ENCODE results near the gene ZGPAT. TPM values are rescaled to one million over a fixed set of nuclear protein-coding genes. Genes with fewer than 3 reads are reported as not detected.

The ZGPAT gene
- total RNA-seq, 1 experiment from 2014 or later: 27.6 TPM

GRCh38 chr20:63751471-63752271 lies 43.8 kb downstream of the ZGPAT start:
- no CpG with 5 or more reads among the region's 45 CpGs for WGBS (ENCODE audit: extremely low coverage, insufficient read length, low lambda C conversion rate)

More at GRCh38 chr20:63751471-63752271, 43.8 kb downstream of the ZGPAT start:
- no peak overlapping the region for H3K4me3 Mint-ChIP-seq
- Histone ChIP-seq H3K4me1 (ENCODE audit: insufficient read depth, low read length) (no peaks in the 10 kb centered on the region; the same call in 1 of the 2 replicates), H2AFZ (ENCODE audit: low read length) (no peak overlapping the region), H3K79me1 (ENCODE audit: insufficient read depth, low read depth, low read length, poor library complexity, severe bottlenecking) (no peaks in the 10 kb centered on the region), H4K8ac (replicated peaks; ENCODE audit: insufficient read length, low read depth, low read length) (no peak overlapping the region), H3K14ac (ENCODE audit: insufficient read depth, low read length) (no peak overlapping the region), H3K56ac (ENCODE audit: insufficient read length, low read depth, low read length) (no peak overlapping the region), H4K91ac (ENCODE audit: insufficient read length, low read depth, low read length) (no peak overlapping the region), H2BK12ac (ENCODE audit: insufficient read length, low read depth, low read length) (no peak overlapping the region), H2BK15ac (ENCODE audit: low read depth, low read length) (no peak overlapping the region), H3K23me2 (ENCODE audit: insufficient read length, low read depth, low read length, poor library complexity, severe bottlenecking) (no peaks in the 10 kb centered on the region), H2BK20ac (ENCODE audit: low read depth, low read length, poor library complexity, severe bottlenecking) (no peak overlapping the region), H4K20me1 (ENCODE audit: control insufficient read depth, insufficient read depth, insufficient read length) (no peaks in the 10 kb centered on the region), H2AK5ac (ENCODE audit: insufficient read length, low read length) (no peak overlapping the region), H3K4me2 (ENCODE audit: insufficient read depth, insufficient read length, low read length) (no peak overlapping the region), H3K9ac (ENCODE audit: extremely low read depth, insufficient read length, low read length) (no peak overlapping the region), H3K79me2 (ENCODE audit: insufficient read depth, low read length) (no peaks in the 10 kb centered on the region), H3K18ac (ENCODE audit: insufficient read length, low read depth, low read length) (no peak overlapping the region), H2BK5ac (ENCODE audit: insufficient read length, low read length) (no peak overlapping the region), H3T11ph (ENCODE audit: low read length) (no peak overlapping the region), H3K9me3 (ENCODE audit: control insufficient read depth, low read depth, low read length) (no peaks in the 10 kb centered on the region), H3K27ac (ENCODE audit: insufficient read length, low read depth, low read length) (no peak overlapping the region), H4K5ac (ENCODE audit: insufficient read length, low read depth, low read length) (no peak overlapping the region), H2BK120ac (ENCODE audit: low read depth, low read length, poor library complexity, severe bottlenecking) (no peak overlapping the region), H3K23ac (ENCODE audit: insufficient read length, low read depth, low read length) (no peak overlapping the region), H3K27me3 (ENCODE audit: insufficient read depth, low read length) (no peaks in the 10 kb centered on the region), H3K4ac (ENCODE audit: low read depth, low read length) (no peak overlapping the region)
- peak; percentile 74 for DNase-seq
- peaks cover 14 to 22% of the 10 kb centered on the region in 2 experiments for H3K4me1 Mint-ChIP-seq
- TF ChIP-seq CTCF (conservative IDR thresholded peaks at IDR 0.05): no peak
- H3K36me3 Mint-ChIP-seq (ENCODE audit: insufficient read depth in 1 of 3, low read depth in 3 of 3): peaks cover 0 to 2% (median 0%) of the 10 kb centered on the region in 3 experiments; a peak in 1 of 7 replicates
- H3K27ac Mint-ChIP-seq: peak overlapping the region; percentile 23 to 84 (median 59); a peak in 4 of 7 replicates
- no peaks in the 10 kb centered on the region for H3K9me3 Mint-ChIP-seq
- no peaks in the 10 kb centered on the region for H3K27me3 Mint-ChIP-seq (ENCODE audit: low read depth)

All from H9 (cell line).